WERI-Rb-1 (cell line): ENCODE measurements around the gene ALDH3A1.

Experiments
- DNase-seq: peaks from one replicate; pipeline ENCODE4 v3.0.0-alpha.2; 2020
- H3K27ac ChIP-seq: fragments of 250-450 bp; sonication (Bioruptor Pico); 2 replicates; pipeline ENCODE4 v1.5.1; 2020; ENCODE audit warnings: mild to moderate bottlenecking, moderate library complexity
- H3K27me3 ChIP-seq: fragments of 250-450 bp; sonication (Bioruptor Pico); 2 replicates; pipeline ENCODE4 v1.5.1; 2021; ENCODE audit warnings: mild to moderate bottlenecking, low read depth, moderate library complexity; ENCODE audit not compliant: insufficient read depth, severe bottlenecking
- H3K36me3 ChIP-seq: fragments of 250-450 bp; sonication (Bioruptor Pico); 2 replicates; pipeline ENCODE4 v1.5.1; 2020; ENCODE audit warnings: mild to moderate bottlenecking, moderate library complexity
- H3K4me3 ChIP-seq: 2 replicates; pipeline ENCODE4 v1.5.1; 2011; ENCODE audit warnings: low read depth, mild to moderate bottlenecking, control low read depth, low read length
- H3K9me3 ChIP-seq: fragments of 250-450 bp; sonication (Bioruptor Pico); 2 replicates; pipeline ENCODE4 v1.5.1; 2021; ENCODE audit warnings: mild to moderate bottlenecking, moderate library complexity; ENCODE audit not compliant: severe bottlenecking
- CTCF ChIP-seq: IDR thresholded peaks from 2 replicates; pipeline ENCODE4 v1.5.1; 2011; ENCODE audit warnings: low read depth, mild to moderate bottlenecking, control low read depth, inconsistent platforms, low read length

ALDH3A1 gene

GRCh38 chr17:19727501-19728078 lies 20.5 kb downstream of the ALDH3A1 start:
- Histone ChIP-seq H3K9me3 (no peaks in the 10 kb centered on the region), H3K27me3 (no peaks in the 10 kb centered on the region), H3K36me3 (no peaks in the 10 kb centered on the region), H3K4me3 (no peak overlapping the region), H3K27ac (no peak overlapping the region)
- TF ChIP-seq CTCF = no peak
- no peak for DNase-seq

GRCh38 chr17:19726631-19727376 lies 21.3 kb downstream of the ALDH3A1 start:
- no peak for TF ChIP-seq CTCF
- Histone ChIP-seq H3K9me3 (no peaks in the 10 kb centered on the region), H3K27ac (no peak overlapping the region)

GRCh38 chr17:19725486-19725885 lies 22.6 kb downstream of the ALDH3A1 start:
- Histone ChIP-seq H3K9me3 (no peaks in the 10 kb centered on the region), H3K4me3 (no peak overlapping the region), H3K36me3 (no peaks in the 10 kb centered on the region), H3K27me3 (no peaks in the 10 kb centered on the region), H3K27ac (no peak overlapping the region)
- no peak for TF ChIP-seq CTCF
- no peak for DNase-seq

More at GRCh38 chr17:19726631-19727376, 21.3 kb downstream of the ALDH3A1 start:
- no peaks in the 10 kb centered on the region for H3K36me3 ChIP-seq
- no peak overlapping the region for H3K4me3 ChIP-seq
- no peaks in the 10 kb centered on the region for H3K27me3 ChIP-seq
- DNase-seq = no peak

- Histone ChIP-seq H3K4me3 (no peak overlapping the region), H3K27me3 (no peaks in the 10 kb centered on the region), H3K27ac (no peak overlapping the region), H3K9me3 (no peaks in the 10 kb centered on the region), H3K36me3 (no peaks in the 10 kb centered on the region)
- no peak for TF ChIP-seq CTCF
- DNase-seq = no peak
Measured at GRCh38 chr17:19724501-19725420, 23.3 kb downstream of the ALDH3A1 start.

GRCh38 chr17:19723964-19724363 lies 24.1 kb downstream of the ALDH3A1 start:
- no peak for DNase-seq
- TF ChIP-seq CTCF = no peak
- Histone ChIP-seq H3K27me3 (no peaks in the 10 kb centered on the region), H3K9me3 (no peaks in the 10 kb centered on the region), H3K27ac (no peak overlapping the region), H3K36me3 (no peaks in the 10 kb centered on the region), H3K4me3 (no peak overlapping the region)
